OCI-LY1 (cell line): Measurements from ENCODE around the gene TNS3.

ENCODE experiments used
- CTCF ChIP-seq: fragments of 200-600 bp; sonication (generic), shearing (Covaris generic); IDR thresholded peaks from 2 replicates; pipeline ENCODE4 v1.5.1; 2017; ENCODE audit warnings: mild to moderate bottlenecking, antibody characterized with exemption, low read length, moderate library complexity, mixed read lengths
- EZH2 ChIP-seq: fragments of 200-600 bp; sonication (generic), shearing (Covaris generic); IDR thresholded peaks from 2 replicates; pipeline ENCODE4 v1.8.0; 2017; ENCODE audit warnings: borderline replicate concordance, mixed run types, mild to moderate bottlenecking, antibody characterized with exemption, low read length, moderate library complexity, mixed read lengths

DNA sequence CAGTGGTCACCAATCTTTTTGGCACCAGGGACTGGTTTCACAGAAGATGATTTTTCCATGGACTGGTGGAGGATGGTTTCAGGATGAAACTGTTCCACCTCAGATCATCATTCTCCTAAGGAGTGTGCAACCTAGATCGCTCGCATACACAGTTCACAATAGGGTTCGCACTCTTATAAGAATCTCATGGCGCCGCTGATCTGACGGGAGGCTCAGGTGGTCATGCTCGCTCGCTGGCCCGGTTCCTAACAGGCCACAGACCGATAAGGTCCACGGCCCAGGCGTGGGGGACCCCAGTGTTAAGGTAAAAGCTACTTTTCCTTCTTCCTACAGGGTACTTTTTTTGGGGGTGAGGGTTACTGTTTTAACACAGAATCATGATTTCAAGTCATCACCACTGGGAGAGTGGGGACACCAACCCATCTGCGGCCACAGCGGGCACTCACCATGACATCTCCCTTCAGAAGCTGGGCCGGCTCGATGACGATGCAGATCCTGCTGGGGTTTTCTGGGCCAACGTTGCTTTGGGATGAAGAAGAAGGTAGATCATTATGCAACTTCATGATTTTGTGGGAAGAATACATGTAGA, 170.5 kb downstream of the TNS3 start:
- TF ChIP-seq CTCF: no peak
- TF ChIP-seq EZH2: no peak
